Daoy (cell line): ENCODE data around the gene TMEM175. TPM values are rescaled to one million over a fixed set of nuclear protein-coding genes. Genes with fewer than 3 reads are reported as not detected.
"Not testable (repeated sequence)": the region's sequence is repeated elsewhere in the genome, so short reads cannot be mapped to it uniquely, and the experiment has no call there.

Experiments
- DNase-seq: peaks from one replicate; pipeline ENCODE4 v3.0.0-alpha.2; 2015; ENCODE audit warnings: low read depth
- total RNA-seq: library from RNA; depleted of rRNA; stranded (reverse); fragments of >200 nt; shearing (Covaris generic); gene quantifications from 2 replicates; pipeline ENCODE4 v1.2.3, GENCODE V29; 2014

TMEM175 gene
- total RNA-seq, 1 experiment from 2014 or later = 12.0 TPM

- no peak for DNase-seq
Observed at GRCh38 chr4:988726-989721, 56.8 kb downstream of the TMEM175 start.

- DNase-seq = no peak
Observed at GRCh38 chr4:989722-990471, 57.6 kb downstream of the TMEM175 start.

GRCh38 chr4:990746-991367 lies 58.6 kb downstream of the TMEM175 start:
- no peak for DNase-seq

GRCh38 chr4:991451-992296 lies 59.4 kb downstream of the TMEM175 start:
- DNase-seq = no peak

DNA sequence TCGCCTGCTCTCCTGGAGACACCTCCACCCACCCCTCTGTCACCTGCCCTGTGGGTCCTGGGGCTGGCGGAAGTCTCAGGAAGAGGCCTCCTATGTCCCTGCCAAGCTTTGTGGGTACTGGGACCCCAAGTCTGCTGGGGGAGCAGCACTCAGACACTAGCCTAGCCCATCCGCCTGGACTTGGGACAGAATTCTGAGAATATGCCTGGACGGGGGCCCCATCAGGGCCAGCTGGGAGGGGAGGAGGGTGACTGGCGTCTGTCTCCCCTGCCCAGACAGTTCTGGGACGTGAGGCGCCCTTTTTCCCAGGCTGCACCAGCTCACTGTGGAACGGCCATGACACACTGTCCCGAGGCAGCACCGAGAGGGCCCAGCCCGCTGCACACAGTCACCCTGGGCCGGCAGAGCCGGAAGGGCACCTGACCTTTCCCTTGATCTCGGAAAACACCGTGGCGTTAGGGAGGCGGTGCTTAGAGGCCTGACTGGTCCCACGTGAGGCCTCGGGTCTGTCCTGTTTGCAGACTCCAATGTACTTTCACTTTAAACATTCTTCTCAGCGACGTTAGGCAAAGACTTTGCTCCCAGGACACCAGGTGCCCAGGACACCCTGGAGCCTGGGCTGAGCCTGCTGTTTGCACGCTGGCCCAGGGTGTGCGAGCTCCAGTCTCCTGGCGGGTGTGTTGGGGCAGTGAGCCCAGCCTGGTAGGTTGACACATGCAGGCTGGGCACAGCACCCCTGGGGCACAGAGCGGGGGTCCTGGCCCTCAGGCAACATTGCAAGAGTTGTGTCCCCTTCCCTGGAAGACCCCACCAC lies 60.2 kb downstream of the TMEM175 start:
- DNase-seq = no peak

GRCh38 chr4:993111-994029 lies 61.1 kb downstream of the TMEM175 start, which contains the start of gene SLC26A1:
TSS of gene SLC26A1 (minus strand) at chr4:993404. CDS start at chr4:991703, 1,701 bp downstream.
- no peak for DNase-seq

GRCh38 chr4:995311-996026 lies 63.2 kb downstream of the TMEM175 start:
- no peak for DNase-seq

- DNase-seq = no peak
Observed at GRCh38 chr4:996030-996996, 64.1 kb downstream of the TMEM175 start.

GRCh38 chr4:996997-997374 lies 64.7 kb downstream of the TMEM175 start:
- no peak for DNase-seq

DNA sequence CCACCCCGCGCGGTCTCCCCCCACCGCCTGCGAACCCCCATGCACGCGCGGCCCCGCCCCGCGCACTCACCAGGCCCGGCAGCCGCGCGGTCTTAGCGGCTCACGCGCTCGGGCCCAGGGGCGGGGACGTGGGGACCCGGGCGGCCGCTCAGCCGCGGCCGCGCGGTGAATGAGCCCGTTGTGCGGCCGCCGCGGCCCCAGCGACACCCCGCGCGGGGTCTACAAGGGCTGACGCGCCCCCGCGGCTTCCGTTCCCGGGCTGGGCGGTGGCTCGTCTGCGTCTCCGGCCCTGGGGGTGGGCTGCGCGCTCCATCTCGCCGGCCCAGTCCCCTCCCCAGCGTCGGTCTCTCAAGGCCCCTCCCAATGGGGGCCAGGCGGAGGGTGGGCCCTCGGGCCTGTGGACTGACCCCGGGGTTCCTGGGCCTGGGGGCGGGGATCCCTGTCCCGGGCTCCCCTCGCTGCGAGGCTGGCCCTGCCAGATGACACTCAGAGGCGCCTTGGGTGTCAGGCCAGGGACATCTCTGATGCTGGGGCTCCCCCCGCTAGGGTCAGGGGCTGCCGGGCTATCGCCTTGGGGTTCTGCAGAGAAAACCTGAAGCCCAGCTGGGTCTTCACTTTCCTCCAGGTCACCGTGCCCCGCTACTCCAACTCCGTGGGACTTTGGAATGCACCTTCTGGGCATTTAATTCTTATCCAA lies 65.3 kb downstream of the TMEM175 start:
- no peak for DNase-seq

DNA sequence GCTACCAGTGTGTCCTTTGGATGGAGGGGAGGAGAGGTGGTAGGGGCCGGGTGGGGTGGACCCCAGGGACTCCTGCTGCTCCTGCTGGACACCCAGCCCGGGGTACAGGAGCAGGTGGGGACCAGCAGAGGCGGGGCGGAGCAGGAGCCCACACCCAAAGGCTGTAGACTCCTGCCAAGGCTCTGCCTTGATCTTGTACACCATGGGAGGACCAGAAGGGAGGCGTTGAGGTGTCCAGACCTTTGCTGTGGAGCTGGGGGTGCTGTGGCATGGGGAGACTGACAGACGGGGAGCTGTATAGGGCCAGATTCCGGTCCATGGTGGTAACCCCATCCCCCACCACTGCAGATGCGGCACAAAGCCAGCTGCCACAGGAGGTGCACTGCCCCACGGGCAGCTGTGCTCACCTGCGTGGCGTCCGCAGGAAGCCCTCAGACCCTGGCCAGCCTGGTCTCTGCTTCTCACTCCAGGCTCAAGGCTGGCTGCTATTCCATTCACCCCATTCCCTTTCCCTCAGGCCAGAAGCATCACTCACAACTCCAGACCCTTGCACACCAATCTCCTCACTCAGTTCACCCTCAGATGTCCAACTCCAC lies 65.9 kb downstream of the TMEM175 start:
- no peak for DNase-seq

DNA sequence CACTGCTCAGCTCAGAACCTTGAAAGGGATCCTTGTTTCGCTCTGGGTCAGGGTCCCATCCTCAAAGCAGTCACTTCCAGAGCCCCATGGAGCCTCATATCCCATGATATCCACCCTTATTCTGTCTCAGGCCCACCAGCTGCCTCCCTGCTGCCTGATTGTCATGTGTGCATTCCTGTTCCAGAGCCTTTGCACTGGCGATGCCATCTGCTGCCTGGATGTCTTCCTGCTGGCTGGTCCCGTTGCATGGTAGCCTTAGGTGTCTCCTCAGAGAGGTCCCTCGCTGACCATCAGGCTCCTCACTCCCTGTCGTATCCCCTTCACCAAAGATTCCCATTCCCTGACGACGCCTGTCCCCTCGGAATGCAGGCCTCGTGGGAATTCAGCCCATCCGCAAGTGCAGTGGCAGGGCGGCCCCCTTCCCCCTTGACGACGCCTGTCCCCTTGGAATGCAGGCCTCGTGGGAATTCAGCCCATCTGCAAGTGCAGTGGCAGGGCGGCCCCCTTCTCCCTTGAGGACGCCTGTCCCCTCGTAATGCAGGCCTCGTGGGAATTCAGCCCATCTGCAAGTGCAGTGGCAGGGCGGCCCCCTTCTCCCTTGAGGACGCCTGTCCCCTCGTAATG lies 67.1 kb downstream of the TMEM175 start:
- DNase-seq = not testable (repeated sequence)

GRCh38 chr4:999882-1000425 lies 67.7 kb downstream of the TMEM175 start:
- DNase-seq = no peak

DNA sequence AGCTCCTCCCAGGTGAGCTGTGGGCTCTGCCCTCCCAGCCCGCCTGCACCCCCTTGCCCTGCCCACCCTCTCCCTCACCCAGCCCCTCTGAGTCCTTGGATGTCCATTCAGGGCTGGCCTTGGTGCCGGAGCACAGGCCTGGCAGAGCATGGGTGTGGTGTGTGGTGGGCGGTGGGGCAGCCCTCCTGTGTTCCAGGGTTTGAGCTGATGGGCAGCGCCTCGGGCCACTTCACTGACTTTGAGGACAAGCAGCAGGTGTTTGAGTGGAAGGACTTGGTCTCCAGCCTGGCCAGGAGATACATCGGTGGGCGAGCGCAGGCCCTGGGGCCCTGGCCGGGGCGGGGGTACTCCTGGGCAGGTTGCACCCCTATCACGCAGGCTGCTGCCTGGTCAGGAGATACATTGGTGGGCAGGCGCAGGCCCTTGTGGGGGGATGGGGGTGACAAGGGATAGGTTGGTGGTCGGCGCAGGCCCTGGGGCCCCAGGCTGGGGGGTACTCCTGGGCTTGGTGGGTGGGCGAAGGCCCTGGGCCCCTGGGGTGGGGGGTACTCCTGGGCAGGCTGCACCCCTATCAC lies 68.5 kb downstream of the TMEM175 start:
- DNase-seq = no peak

DNA sequence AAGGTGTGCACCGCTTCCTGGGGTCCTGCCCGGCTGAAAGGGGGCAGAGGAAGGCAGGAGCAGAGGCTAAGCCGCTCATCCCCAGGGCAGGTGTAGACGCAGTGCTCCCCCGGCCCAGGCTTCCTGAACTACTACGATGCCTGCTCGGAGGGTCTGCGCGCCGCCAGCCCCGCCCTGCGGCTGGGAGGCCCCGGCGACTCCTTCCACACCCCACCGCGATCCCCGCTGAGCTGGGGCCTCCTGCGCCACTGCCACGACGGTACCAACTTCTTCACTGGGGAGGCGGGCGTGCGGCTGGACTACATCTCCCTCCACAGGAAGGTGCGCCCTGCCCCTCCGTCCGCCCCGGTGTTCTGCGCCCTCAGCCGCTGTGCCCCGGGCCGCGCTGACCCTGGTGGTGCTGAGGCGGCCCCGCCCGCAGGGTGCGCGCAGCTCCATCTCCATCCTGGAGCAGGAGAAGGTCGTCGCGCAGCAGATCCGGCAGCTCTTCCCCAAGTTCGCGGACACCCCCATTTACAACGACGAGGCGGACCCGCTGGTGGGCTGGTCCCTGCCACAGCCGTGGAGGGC lies 69.4 kb downstream of the TMEM175 start:
- no peak for DNase-seq
